ENCODE results near the gene MEF2C. TPM values are rescaled to one million over a fixed set of nuclear protein-coding genes. Genes with fewer than 3 reads are reported as not detected.
"Not testable (repeated sequence)": the region's sequence is repeated elsewhere in the genome, so short reads cannot be mapped to it uniquely, and the experiment has no call there.

Gene MEF2C
- total RNA-seq, 5 donors from 2014 or later (not counting 1 experiment from before 2014, with no cell fraction given), result 2.5 to 9.4 (median 4.4) TPM

DNA sequence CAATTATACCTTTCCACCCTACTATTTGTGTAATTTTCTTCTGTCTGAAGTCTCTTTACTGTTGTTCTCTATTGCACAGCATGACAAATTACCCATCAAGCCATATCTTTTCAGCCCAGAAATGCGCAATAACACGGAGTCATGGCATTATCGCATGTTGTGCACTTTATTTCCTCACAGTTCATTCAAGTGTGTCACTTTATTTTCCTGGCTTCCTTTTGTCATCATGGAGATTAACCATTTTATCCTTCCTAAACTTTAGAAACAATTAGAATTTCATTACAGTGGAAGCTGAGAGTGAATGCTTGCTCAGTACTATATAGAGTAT is 41.3 kb upstream of the MEF2C start:
- no peak overlapping the region for H3K4me3 Mint-ChIP-seq
- H3K27me3 Mint-ChIP-seq, result peaks cover 0 to 4% of the 10 kb centered on the region in 2 donors
- ATAC-seq (replicated peaks in 1 of 4) (no peak), DNase-seq (no peak)
- no CpG with 5 or more reads among the region's 3 CpGs for WGBS (ENCODE audit: insufficient coverage)
- H3K9me3 Mint-ChIP-seq, result no peaks in the 10 kb centered on the region
- H3K27ac ChIP-seq (ENCODE audit: low read length), result no peak overlapping the region
- ChIA-PET CTCF (no interaction called here), POLR2A (no interaction called here)
- no peaks in the 10 kb centered on the region for H3K9me3 ChIP-seq
- no peaks in the 10 kb centered on the region for H3K27me3 ChIP-seq (replicated peaks in 1 of 2; ENCODE audit: control insufficient read depth in 2 of 2, extremely low read depth in 1 of 2, insufficient read depth in 2 of 2, low read length in 1 of 2)
- no peaks in the 10 kb centered on the region for H3K4me1 ChIP-seq (ENCODE audit: control insufficient read depth in 1 of 2, extremely low read depth in 1 of 2, insufficient read depth in 2 of 2, low read length in 2 of 2)
- no peaks in the 10 kb centered on the region for H3K36me3 ChIP-seq (ENCODE audit: control insufficient read depth in 2 of 2, extremely low read depth in 1 of 2, insufficient read depth in 1 of 2, low read length in 1 of 2)
- no peaks in the 10 kb centered on the region for H3K4me1 Mint-ChIP-seq
- H3K27ac Mint-ChIP-seq, result no peak overlapping the region
- H3K36me3 Mint-ChIP-seq, result no peaks in the 10 kb centered on the region
- H3K4me3 ChIP-seq (ENCODE audit: control insufficient read depth in 1 of 2, extremely low read depth in 1 of 2, low read length in 1 of 2), result no peak overlapping the region

- WGBS (ENCODE audit: insufficient coverage), result 80% methylated on average over 10 of the region's 15 CpGs
- no peak overlapping the region for H3K27ac Mint-ChIP-seq
- no peaks in the 10 kb centered on the region for H3K36me3 ChIP-seq (ENCODE audit: control insufficient read depth in 2 of 2, extremely low read depth in 1 of 2, insufficient read depth in 1 of 2, low read length in 1 of 2)
- DNase-seq (no peak), ATAC-seq (replicated peaks in 1 of 4) (no peak)
- no peaks in the 10 kb centered on the region for H3K9me3 Mint-ChIP-seq
- POLR2A ChIA-PET, result no interaction called here
- no peaks in the 10 kb centered on the region for H3K36me3 Mint-ChIP-seq
- H3K9me3 ChIP-seq, result no peaks in the 10 kb centered on the region
- no peaks in the 10 kb centered on the region for H3K4me1 Mint-ChIP-seq
- H3K4me1 ChIP-seq (ENCODE audit: control insufficient read depth in 1 of 2, extremely low read depth in 1 of 2, insufficient read depth in 2 of 2, low read length in 2 of 2), result no peaks in the 10 kb centered on the region
- H3K27me3 Mint-ChIP-seq, result peaks cover 0 to 4% of the 10 kb centered on the region in 2 donors
- CTCF ChIA-PET, result no interaction called here
- H3K27ac ChIP-seq (ENCODE audit: low read length), result no peak overlapping the region
- H3K27me3 ChIP-seq (replicated peaks in 1 of 2; ENCODE audit: control insufficient read depth in 2 of 2, extremely low read depth in 1 of 2, insufficient read depth in 2 of 2, low read length in 1 of 2), result no peaks in the 10 kb centered on the region
- no peak overlapping the region for H3K4me3 ChIP-seq (ENCODE audit: control insufficient read depth in 1 of 2, extremely low read depth in 1 of 2, low read length in 1 of 2)
- H3K4me3 Mint-ChIP-seq, result no peak overlapping the region
These were observed 40.8 kb upstream of the MEF2C start for GRCh38 chr5:88923623-88924329.

- H3K27me3 Mint-ChIP-seq; H3K4me3 Mint-ChIP-seq; H3K36me3 Mint-ChIP-seq; ATAC-seq (replicated peaks in 1 of 4); H3K27ac Mint-ChIP-seq; H3K36me3 ChIP-seq (ENCODE audit: control insufficient read depth in 2 of 2, extremely low read depth in 1 of 2, insufficient read depth in 1 of 2, low read length in 1 of 2); H3K27ac ChIP-seq (ENCODE audit: low read length); POLR2A ChIA-PET; H3K9me3 Mint-ChIP-seq; H3K4me1 ChIP-seq (ENCODE audit: control insufficient read depth in 1 of 2, extremely low read depth in 1 of 2, insufficient read depth in 2 of 2, low read length in 2 of 2); H3K9me3 ChIP-seq; DNase-seq; H3K27me3 ChIP-seq (replicated peaks in 1 of 2; ENCODE audit: control insufficient read depth in 2 of 2, extremely low read depth in 1 of 2, insufficient read depth in 2 of 2, low read length in 1 of 2); H3K4me1 Mint-ChIP-seq; H3K4me3 ChIP-seq (ENCODE audit: control insufficient read depth in 1 of 2, extremely low read depth in 1 of 2, low read length in 1 of 2); CTCF ChIA-PET: not testable (repeated sequence)
- WGBS (ENCODE audit: insufficient coverage), result no CpG with 5 or more reads among the region's 2 CpGs
These were observed 29.8 kb upstream of the MEF2C start for GRCh38 chr5:88912743-88913142.

- H3K9me3 ChIP-seq; H3K4me1 Mint-ChIP-seq; DNase-seq; H3K36me3 Mint-ChIP-seq; H3K9me3 Mint-ChIP-seq; H3K27ac Mint-ChIP-seq; H3K4me3 Mint-ChIP-seq; H3K4me1 ChIP-seq (ENCODE audit: control insufficient read depth in 1 of 2, extremely low read depth in 1 of 2, insufficient read depth in 2 of 2, low read length in 2 of 2); H3K27ac ChIP-seq (ENCODE audit: low read length); POLR2A ChIA-PET; H3K27me3 ChIP-seq (replicated peaks in 1 of 2; ENCODE audit: control insufficient read depth in 2 of 2, extremely low read depth in 1 of 2, insufficient read depth in 2 of 2, low read length in 1 of 2); H3K27me3 Mint-ChIP-seq; H3K36me3 ChIP-seq (ENCODE audit: control insufficient read depth in 2 of 2, extremely low read depth in 1 of 2, insufficient read depth in 1 of 2, low read length in 1 of 2); CTCF ChIA-PET; H3K4me3 ChIP-seq (ENCODE audit: control insufficient read depth in 1 of 2, extremely low read depth in 1 of 2, low read length in 1 of 2); ATAC-seq (replicated peaks in 1 of 4): not testable (repeated sequence)
- 80% methylated on average over 4 of the region's 9 CpGs for WGBS (ENCODE audit: insufficient coverage)
These were observed 28.1 kb upstream of the MEF2C start for GRCh38 chr5:88911059-88911572.

GRCh38 chr5:88904478-88904877 is 21.5 kb upstream of the MEF2C start:
- H3K27me3 ChIP-seq (replicated peaks in 1 of 2; ENCODE audit: control insufficient read depth in 2 of 2, extremely low read depth in 1 of 2, insufficient read depth in 2 of 2, low read length in 1 of 2); DNase-seq; H3K36me3 ChIP-seq (ENCODE audit: control insufficient read depth in 2 of 2, extremely low read depth in 1 of 2, insufficient read depth in 1 of 2, low read length in 1 of 2); H3K9me3 ChIP-seq; H3K4me1 ChIP-seq (ENCODE audit: control insufficient read depth in 1 of 2, extremely low read depth in 1 of 2, insufficient read depth in 2 of 2, low read length in 2 of 2); H3K4me1 Mint-ChIP-seq; H3K9me3 Mint-ChIP-seq; H3K27ac ChIP-seq (ENCODE audit: low read length); H3K4me3 Mint-ChIP-seq; ATAC-seq (replicated peaks in 1 of 4); POLR2A ChIA-PET; H3K27ac Mint-ChIP-seq; H3K36me3 Mint-ChIP-seq; CTCF ChIA-PET; H3K4me3 ChIP-seq (ENCODE audit: control insufficient read depth in 1 of 2, extremely low read depth in 1 of 2, low read length in 1 of 2); H3K27me3 Mint-ChIP-seq: not testable (repeated sequence)
- WGBS (ENCODE audit: insufficient coverage), result no CpG with 5 or more reads among the region's 2 CpGs

GRCh38 chr5:88903966-88904365 is 21.0 kb upstream of the MEF2C start:
- H3K27me3 Mint-ChIP-seq; H3K4me1 Mint-ChIP-seq; H3K9me3 ChIP-seq; H3K27me3 ChIP-seq (replicated peaks in 1 of 2; ENCODE audit: control insufficient read depth in 2 of 2, extremely low read depth in 1 of 2, insufficient read depth in 2 of 2, low read length in 1 of 2); POLR2A ChIA-PET; H3K36me3 Mint-ChIP-seq; H3K4me3 ChIP-seq (ENCODE audit: control insufficient read depth in 1 of 2, extremely low read depth in 1 of 2, low read length in 1 of 2); H3K4me3 Mint-ChIP-seq; H3K9me3 Mint-ChIP-seq; H3K27ac Mint-ChIP-seq; CTCF ChIA-PET; H3K27ac ChIP-seq (ENCODE audit: low read length); DNase-seq; H3K4me1 ChIP-seq (ENCODE audit: control insufficient read depth in 1 of 2, extremely low read depth in 1 of 2, insufficient read depth in 2 of 2, low read length in 2 of 2); H3K36me3 ChIP-seq (ENCODE audit: control insufficient read depth in 2 of 2, extremely low read depth in 1 of 2, insufficient read depth in 1 of 2, low read length in 1 of 2); ATAC-seq (replicated peaks in 1 of 4): not testable (repeated sequence)
- no CpG with 5 or more reads among the region's 8 CpGs for WGBS (ENCODE audit: insufficient coverage)

GRCh38 chr5:88901077-88901476 is 18.1 kb upstream of the MEF2C start:
- H3K36me3 Mint-ChIP-seq; H3K4me1 ChIP-seq (ENCODE audit: control insufficient read depth in 1 of 2, extremely low read depth in 1 of 2, insufficient read depth in 2 of 2, low read length in 2 of 2); H3K4me3 ChIP-seq (ENCODE audit: control insufficient read depth in 1 of 2, extremely low read depth in 1 of 2, low read length in 1 of 2); H3K27ac Mint-ChIP-seq; H3K36me3 ChIP-seq (ENCODE audit: control insufficient read depth in 2 of 2, extremely low read depth in 1 of 2, insufficient read depth in 1 of 2, low read length in 1 of 2); H3K9me3 Mint-ChIP-seq; H3K27me3 ChIP-seq (replicated peaks in 1 of 2; ENCODE audit: control insufficient read depth in 2 of 2, extremely low read depth in 1 of 2, insufficient read depth in 2 of 2, low read length in 1 of 2); H3K4me3 Mint-ChIP-seq; DNase-seq; ATAC-seq (replicated peaks in 1 of 4); H3K27ac ChIP-seq (ENCODE audit: low read length); CTCF ChIA-PET; H3K27me3 Mint-ChIP-seq; H3K9me3 ChIP-seq; H3K4me1 Mint-ChIP-seq; POLR2A ChIA-PET: not testable (repeated sequence)

All from T-cell (primary cell).